HL-60 (cell line): ENCODE results near the gene PDGFC.

Experiments used
- DNase-seq, 2 experiments: peaks; one replicate each; pipeline ENCODE4 v3.0.0-alpha.2; 2010 to 2020; ENCODE audit warnings: low read depth in 1 of 2, low spot score in 1 of 2
- H3K27ac ChIP-seq: fragments of 250-450 bp; sonication (Bioruptor Pico); replicated peaks from 2 replicates; pipeline ENCODE4 v1.5.1; 2020; ENCODE audit warnings: mild to moderate bottlenecking, moderate library complexity
- H3K27me3 ChIP-seq: fragments of 250-450 bp; sonication (Bioruptor Pico); 2 replicates; pipeline ENCODE4 v1.5.1; 2021; ENCODE audit warnings: mild to moderate bottlenecking, moderate library complexity; ENCODE audit not compliant: insufficient read depth, poor library complexity, severe bottlenecking
- H3K4me3 ChIP-seq: replicated peaks from 2 replicates; pipeline ENCODE4 v1.5.1; 2011; ENCODE audit warnings: mild to moderate bottlenecking, control low read depth, low read length; ENCODE audit not compliant: insufficient read depth
- CTCF ChIP-seq: IDR thresholded peaks from one replicate; pipeline ENCODE4 v1.5.1; 2011; ENCODE audit warnings: low read length, control low read depth, inconsistent platforms; ENCODE audit not compliant: insufficient read depth
- GABPA ChIP-seq: IDR thresholded peaks from 2 replicates; pipeline ENCODE4 v1.6.1; 2012; ENCODE audit warnings: low read depth
- POLR2AphosphoS5 ChIP-seq: IDR thresholded peaks from 2 replicates; pipeline ENCODE4 v1.6.1; 2012; ENCODE audit warnings: low read depth
- REST ChIP-seq: IDR thresholded peaks from 2 replicates; pipeline ENCODE4 v1.6.1; 2012; ENCODE audit warnings: low read depth; ENCODE audit not compliant: insufficient replicate concordance
- SPI1 ChIP-seq: IDR thresholded peaks from 2 replicates; pipeline ENCODE4 v1.6.1; 2012; ENCODE audit warnings: low read depth, mild to moderate bottlenecking, borderline replicate concordance

The PDGFC gene

GRCh38 chr4:156962058-156962358 is 9.6 kb downstream of the PDGFC start:
- Histone ChIP-seq H3K27ac (no peak overlapping the region), H3K27me3 (no peaks in the 10 kb centered on the region), H3K4me3 (no peak overlapping the region)
- TF ChIP-seq CTCF (no peak), POLR2AphosphoS5 (no peak)
- DNase-seq, result no peak

GRCh38 chr4:156961196-156962057 is 10.2 kb downstream of the PDGFC start:
- no peak overlapping the region for H3K27ac ChIP-seq
- TF ChIP-seq GABPA (no peak), CTCF (no peak), SPI1 (no peak), POLR2AphosphoS5 (no peak), REST (no peak)
- H3K27me3 ChIP-seq, result no peaks in the 10 kb centered on the region
- DNase-seq, result no peak
- H3K4me3 ChIP-seq, result no peak overlapping the region

GRCh38 chr4:156959298-156959702 is 12.3 kb downstream of the PDGFC start:
- no peak for DNase-seq
- H3K4me3 ChIP-seq, result no peak overlapping the region
- H3K27me3 ChIP-seq, result no peaks in the 10 kb centered on the region
- no peak overlapping the region for H3K27ac ChIP-seq
- TF ChIP-seq REST, result no peak
- no peak for TF ChIP-seq GABPA
- TF ChIP-seq POLR2AphosphoS5, result no peak
- no peak for TF ChIP-seq CTCF
- TF ChIP-seq SPI1, result no peak
